ENCODE results near the gene BEST2. TPM values are rescaled to one million over a fixed set of nuclear protein-coding genes. Genes with fewer than 3 reads are reported as not detected.
A peak's percentile ranks its signal among the peaks of the same experiment; 100 is the strongest.

Gene BEST2
- total and polyA plus RNA-seq, 2 donors: 0.46 TPM; not detected in 1

DNA sequence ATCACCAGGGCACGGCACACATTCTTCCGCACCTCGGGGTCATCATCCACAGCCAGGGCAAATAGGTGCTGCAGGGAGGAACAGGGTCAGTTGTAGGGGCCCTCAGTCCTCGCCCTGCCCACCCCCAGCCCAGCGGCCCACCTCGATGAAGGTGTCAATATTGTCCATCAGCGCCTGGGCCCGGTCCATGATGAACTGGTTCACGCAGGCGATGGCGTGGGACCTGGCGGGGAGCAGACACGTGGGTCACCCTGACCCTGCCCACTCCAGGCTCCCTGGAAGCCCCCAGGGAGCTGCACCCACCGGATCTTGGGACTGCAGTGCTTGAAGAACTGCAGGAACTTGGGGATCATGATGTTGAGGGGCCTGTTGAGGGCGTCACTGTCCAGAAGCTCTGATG lies 36.5 kb upstream of the BEST2 start:
- DNase-seq (ENCODE audit: low read depth in 6 of 9, low spot score in 9 of 9): no peak
- H3K4me3 ChIP-seq (ENCODE audit: low read length in 2 of 2): no peak overlapping the region
- WGBS: 99% methylated on average over 15 of the region's 15 CpGs
- H3K9me3 ChIP-seq (ENCODE audit: control insufficient read depth in 2 of 2, insufficient read depth in 1 of 2, low read length in 1 of 2): no peaks in the 10 kb centered on the region
- no peak overlapping the region for H3K27ac ChIP-seq (ENCODE audit: low read depth in 1 of 2, low read length in 1 of 2)
- H3K4me1 ChIP-seq (ENCODE audit: control insufficient read depth in 2 of 2, insufficient read depth in 2 of 2, low read length in 2 of 2): peaks cover 0 to under 1% of the 10 kb centered on the region in 2 donors
- H3K27me3 ChIP-seq (ENCODE audit: control insufficient read depth in 2 of 2, insufficient read depth in 1 of 2, low read length in 1 of 2): no peaks in the 10 kb centered on the region
- H3K36me3 ChIP-seq (ENCODE audit: control insufficient read depth in 2 of 2, insufficient read depth in 2 of 2, low read length in 1 of 2): peaks cover 65 to 86% of the 10 kb centered on the region in 2 donors

DNA sequence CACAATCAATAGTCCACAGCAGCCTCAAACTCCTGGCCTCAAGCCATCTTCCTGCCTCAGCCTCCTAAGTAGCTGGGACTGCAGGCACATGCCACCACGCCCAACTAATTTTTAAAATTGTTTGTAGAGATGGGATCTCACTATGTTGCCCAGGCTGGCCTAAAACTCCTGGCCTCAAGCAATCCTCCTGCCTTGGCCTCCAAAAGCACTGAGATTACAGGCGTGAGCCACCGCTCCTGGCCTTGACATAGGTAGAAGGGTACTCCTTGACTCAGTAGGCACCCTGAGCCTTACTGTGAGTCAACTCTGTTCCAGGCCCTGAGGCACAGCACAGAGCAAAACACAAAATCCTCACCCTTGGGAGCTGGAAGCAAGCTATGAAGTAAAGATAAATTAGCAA lies 35.7 kb upstream of the BEST2 start:
- no peak overlapping the region for H3K4me3 ChIP-seq (ENCODE audit: low read length in 2 of 2)
- H3K27me3 ChIP-seq (ENCODE audit: control insufficient read depth in 2 of 2, insufficient read depth in 1 of 2, low read length in 1 of 2): no peaks in the 10 kb centered on the region
- no peak for DNase-seq (ENCODE audit: low read depth in 6 of 9, low spot score in 9 of 9)
- peaks cover 5 to 7% of the 10 kb centered on the region in 2 donors for H3K4me1 ChIP-seq (ENCODE audit: control insufficient read depth in 2 of 2, insufficient read depth in 2 of 2, low read length in 2 of 2)
- H3K36me3 ChIP-seq (ENCODE audit: control insufficient read depth in 2 of 2, insufficient read depth in 2 of 2, low read length in 1 of 2): peaks cover 57 to 83% of the 10 kb centered on the region in 2 donors
- H3K27ac ChIP-seq (ENCODE audit: low read depth in 1 of 2, low read length in 1 of 2): no peak overlapping the region
- H3K9me3 ChIP-seq (ENCODE audit: control insufficient read depth in 2 of 2, insufficient read depth in 1 of 2, low read length in 1 of 2): no peaks in the 10 kb centered on the region
- 97% methylated on average over 3 of the region's 3 CpGs for WGBS

DNA sequence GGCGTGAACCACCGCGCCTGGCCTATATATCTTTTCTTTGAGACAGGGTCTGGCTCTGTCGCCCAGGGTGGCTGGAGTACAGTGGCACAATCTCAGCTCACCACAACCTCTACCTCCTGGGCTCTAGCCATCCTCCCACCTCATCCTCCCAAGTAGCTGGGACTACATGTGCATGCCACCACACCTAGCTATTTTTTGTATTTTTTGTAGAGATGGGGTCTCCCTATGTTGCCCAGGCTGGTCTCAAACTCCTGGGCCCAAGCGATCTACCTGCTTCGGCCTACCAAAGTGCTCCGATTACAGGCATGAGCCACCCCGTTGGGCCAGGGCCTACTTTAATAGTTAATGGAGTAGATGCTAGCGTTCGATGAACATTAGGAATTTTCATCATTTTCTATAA lies 31.3 kb upstream of the BEST2 start:
- H3K9me3 ChIP-seq (ENCODE audit: control insufficient read depth in 2 of 2, insufficient read depth in 1 of 2, low read length in 1 of 2): no peaks in the 10 kb centered on the region
- peak overlapping the region in 1 of 2 donors; percentile 63 for H3K4me3 ChIP-seq (ENCODE audit: low read length in 2 of 2)
- H3K4me1 ChIP-seq (ENCODE audit: control insufficient read depth in 2 of 2, insufficient read depth in 2 of 2, low read length in 2 of 2): peaks cover 24 to 35% of the 10 kb centered on the region in 2 donors
- no peak for DNase-seq (ENCODE audit: low read depth in 6 of 9, low spot score in 9 of 9)
- H3K36me3 ChIP-seq (ENCODE audit: control insufficient read depth in 2 of 2, insufficient read depth in 2 of 2, low read length in 1 of 2): peaks cover 18 to 45% of the 10 kb centered on the region in 2 donors
- 95% methylated on average over 10 of the region's 10 CpGs for WGBS
- H3K27me3 ChIP-seq (ENCODE audit: control insufficient read depth in 2 of 2, insufficient read depth in 1 of 2, low read length in 1 of 2): no peaks in the 10 kb centered on the region
- H3K27ac ChIP-seq (ENCODE audit: low read depth in 1 of 2, low read length in 1 of 2): peak overlapping the region in 1 of 2 donors; percentile 30

DNA sequence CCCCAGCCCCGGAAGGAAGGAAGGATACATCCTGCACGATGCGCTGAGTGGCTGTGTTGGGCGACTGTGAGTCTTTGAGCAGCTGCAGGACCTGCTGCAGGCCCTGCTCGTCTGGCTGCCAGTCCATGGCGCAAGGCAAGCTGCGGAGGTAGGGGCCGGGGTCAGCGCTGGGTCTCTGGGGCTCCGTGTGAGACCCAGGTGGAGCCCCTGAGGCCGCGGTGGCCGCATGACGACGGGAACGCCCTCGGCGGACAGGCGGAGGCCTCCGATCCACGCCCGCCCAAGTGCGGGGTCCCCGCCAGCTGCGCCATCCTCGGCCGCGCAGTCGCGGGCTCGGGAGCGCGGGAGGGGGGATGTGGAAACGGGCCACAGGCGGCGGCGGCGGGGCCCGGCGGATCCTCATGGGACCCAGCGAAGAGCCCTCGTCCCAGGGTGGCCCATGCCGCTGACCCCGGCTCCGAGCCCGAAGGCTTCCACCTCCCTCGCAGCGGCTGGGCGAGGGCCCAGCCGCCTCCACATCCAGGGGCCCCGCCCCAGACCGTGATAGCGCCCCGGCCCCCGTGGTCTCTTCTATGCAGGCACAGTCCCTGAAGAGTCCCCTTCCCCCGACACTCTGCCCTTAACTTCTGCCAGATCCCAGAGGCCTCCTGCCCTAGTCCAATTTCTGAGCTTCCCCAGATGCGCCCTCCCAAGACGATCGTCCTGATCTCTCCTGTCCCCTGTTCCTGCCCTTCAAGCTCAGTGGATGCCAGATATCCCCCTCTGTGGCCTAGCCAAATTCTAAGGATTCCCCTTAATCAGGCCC lies 30.5 kb upstream of the BEST2 start:
- WGBS: 23% methylated on average over 59 of the region's 59 CpGs
- H3K9me3 ChIP-seq (ENCODE audit: control insufficient read depth in 2 of 2, insufficient read depth in 1 of 2, low read length in 1 of 2): no peaks in the 10 kb centered on the region
- H3K4me3 ChIP-seq (ENCODE audit: low read length in 2 of 2): peak overlapping the region; percentile 63 to 100
- H3K27ac ChIP-seq (ENCODE audit: low read depth in 1 of 2, low read length in 1 of 2): peak overlapping the region; percentile 39 to 95
- H3K36me3 ChIP-seq (ENCODE audit: control insufficient read depth in 2 of 2, insufficient read depth in 2 of 2, low read length in 1 of 2): peaks cover 11 to 38% of the 10 kb centered on the region in 2 donors
- DNase-seq (ENCODE audit: low read depth in 6 of 9, low spot score in 9 of 9): peak in 1 of 9 donors; percentile 37
- H3K27me3 ChIP-seq (ENCODE audit: control insufficient read depth in 2 of 2, insufficient read depth in 1 of 2, low read length in 1 of 2): no peaks in the 10 kb centered on the region
- H3K4me1 ChIP-seq (ENCODE audit: control insufficient read depth in 2 of 2, insufficient read depth in 2 of 2, low read length in 2 of 2): peaks cover 24 to 35% of the 10 kb centered on the region in 2 donors

DNA sequence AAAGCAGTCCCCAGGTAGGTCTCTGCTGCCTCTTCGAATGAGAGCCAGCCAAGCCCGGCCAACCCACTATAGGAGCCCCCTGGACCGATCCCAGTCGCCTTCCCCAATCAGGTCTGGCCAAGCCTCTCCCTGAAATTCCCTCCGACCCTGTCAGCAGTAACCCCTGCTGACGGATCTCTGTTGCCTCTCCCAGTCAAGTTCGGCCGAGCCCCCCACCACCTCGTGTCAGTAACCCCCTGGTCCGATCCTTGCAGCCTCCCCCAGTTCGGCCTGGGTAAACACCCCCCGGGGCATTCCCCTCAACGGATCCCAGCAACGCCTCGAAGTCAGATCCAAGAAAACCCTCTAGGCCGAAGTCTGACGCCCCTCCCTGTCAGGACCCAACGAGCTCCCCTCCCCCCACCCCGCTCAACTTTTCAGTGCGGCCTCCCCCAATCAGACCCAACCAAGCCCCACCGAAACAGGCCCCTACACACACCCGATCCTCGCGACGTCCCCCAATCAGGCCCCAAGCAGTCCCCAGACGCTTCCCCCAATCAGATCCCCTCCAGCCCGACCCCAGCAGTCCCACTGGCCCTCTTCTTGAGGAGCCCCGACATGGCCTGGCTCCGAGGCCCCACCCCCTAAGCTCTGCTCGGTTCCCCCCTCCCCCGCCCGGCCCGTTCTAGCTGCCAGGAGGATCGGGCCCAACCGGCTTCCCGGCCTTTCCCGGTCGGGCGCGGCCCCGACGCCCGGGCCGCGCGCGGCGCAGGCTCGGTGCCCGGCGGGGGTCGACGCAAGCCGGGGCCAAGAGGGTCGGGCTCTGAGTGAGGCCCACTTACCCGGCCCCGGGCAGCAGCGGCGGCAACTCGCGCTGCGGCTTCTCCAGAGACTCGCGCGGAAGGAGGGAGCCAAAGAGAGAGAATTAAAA lies 29.7 kb upstream of the BEST2 start:
- H3K36me3 ChIP-seq (ENCODE audit: control insufficient read depth in 2 of 2, insufficient read depth in 2 of 2, low read length in 1 of 2): peaks cover 11 to 30% of the 10 kb centered on the region in 2 donors
- no peaks in the 10 kb centered on the region for H3K27me3 ChIP-seq (ENCODE audit: control insufficient read depth in 2 of 2, insufficient read depth in 1 of 2, low read length in 1 of 2)
- peak overlapping the region; percentile 86 to 95 for H3K27ac ChIP-seq (ENCODE audit: low read depth in 1 of 2, low read length in 1 of 2)
- peak overlapping the region; percentile 63 to 100 for H3K4me3 ChIP-seq (ENCODE audit: low read length in 2 of 2)
- peak in 4 of 9 donors; percentile 47 to 64 (median 55) for DNase-seq (ENCODE audit: low read depth in 6 of 9, low spot score in 9 of 9)
- peaks cover 24 to 35% of the 10 kb centered on the region in 2 donors for H3K4me1 ChIP-seq (ENCODE audit: control insufficient read depth in 2 of 2, insufficient read depth in 2 of 2, low read length in 2 of 2)
- WGBS: 1% methylated on average over 65 of the region's 65 CpGs
- no peaks in the 10 kb centered on the region for H3K9me3 ChIP-seq (ENCODE audit: control insufficient read depth in 2 of 2, insufficient read depth in 1 of 2, low read length in 1 of 2)

DNA sequence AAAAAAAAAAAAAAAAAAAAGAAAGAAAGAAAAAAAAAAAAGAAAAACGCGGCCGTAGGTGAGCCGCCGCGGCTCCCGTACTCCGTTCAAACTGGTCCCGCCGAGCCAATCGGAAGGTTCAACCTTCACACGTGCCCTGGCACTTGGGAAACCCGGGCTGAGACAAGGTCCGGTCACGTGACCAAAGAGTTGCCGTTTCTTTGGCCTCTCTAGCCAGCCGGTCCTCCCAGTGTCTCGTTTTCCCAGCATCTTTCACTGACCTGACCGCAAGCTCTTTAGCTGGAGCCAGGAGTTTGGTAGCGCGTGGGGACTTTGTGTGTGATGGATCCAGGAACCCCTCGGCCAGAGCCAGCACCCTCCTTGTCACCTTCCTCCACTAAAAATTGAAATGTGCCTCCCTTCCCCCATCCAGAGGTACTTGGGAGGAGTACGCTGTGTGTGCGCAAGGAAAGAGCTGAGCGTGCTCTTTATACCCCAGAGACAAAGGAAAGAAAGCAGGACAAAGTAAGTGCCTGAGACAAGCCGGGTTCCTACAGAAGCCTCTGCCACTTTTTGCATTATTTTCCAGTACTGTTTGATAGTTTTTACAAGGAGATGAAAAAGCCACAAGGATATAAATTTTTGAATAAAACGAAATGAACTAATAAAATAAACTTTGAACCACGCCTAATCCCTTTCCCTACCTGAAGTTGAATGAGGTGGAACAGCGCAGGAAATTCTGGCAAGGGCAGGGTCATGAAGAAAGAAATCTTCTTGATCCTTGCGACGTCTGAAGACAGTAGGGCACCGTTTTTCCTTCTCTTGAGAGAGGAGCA lies 28.8 kb upstream of the BEST2 start:
- H3K36me3 ChIP-seq (ENCODE audit: control insufficient read depth in 2 of 2, insufficient read depth in 2 of 2, low read length in 1 of 2): peaks cover 11 to 23% of the 10 kb centered on the region in 2 donors
- no peaks in the 10 kb centered on the region for H3K27me3 ChIP-seq (ENCODE audit: control insufficient read depth in 2 of 2, insufficient read depth in 1 of 2, low read length in 1 of 2)
- peaks cover 24 to 35% of the 10 kb centered on the region in 2 donors for H3K4me1 ChIP-seq (ENCODE audit: control insufficient read depth in 2 of 2, insufficient read depth in 2 of 2, low read length in 2 of 2)
- peak overlapping the region; percentile 86 to 95 for H3K27ac ChIP-seq (ENCODE audit: low read depth in 1 of 2, low read length in 1 of 2)
- under 1% methylated on average over 32 of the region's 32 CpGs for WGBS
- H3K9me3 ChIP-seq (ENCODE audit: control insufficient read depth in 2 of 2, insufficient read depth in 1 of 2, low read length in 1 of 2): no peaks in the 10 kb centered on the region
- peak; percentile 89 to 99 (median 97) for DNase-seq (ENCODE audit: low read depth in 6 of 9, low spot score in 9 of 9)
- H3K4me3 ChIP-seq (ENCODE audit: low read length in 2 of 2): peak overlapping the region; percentile 63 to 100

DNA sequence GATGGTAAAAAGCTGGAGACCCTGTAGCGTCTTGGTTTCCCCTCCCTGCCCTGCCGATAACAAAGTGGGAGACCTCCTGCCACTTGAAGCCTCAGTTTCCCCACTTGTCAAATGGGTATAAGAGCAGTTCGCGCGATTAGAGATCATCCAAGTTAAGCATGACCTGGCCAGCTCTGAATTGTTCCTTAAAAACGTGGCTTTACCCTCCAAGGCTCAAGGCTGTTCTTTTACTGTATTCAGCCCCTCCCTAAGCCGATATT lies 28.3 kb upstream of the BEST2 start:
- under 1% methylated on average over 7 of the region's 7 CpGs for WGBS
- Histone ChIP-seq H3K27me3 (ENCODE audit: control insufficient read depth in 2 of 2, insufficient read depth in 1 of 2, low read length in 1 of 2) (no peaks in the 10 kb centered on the region), H3K4me1 (ENCODE audit: control insufficient read depth in 2 of 2, insufficient read depth in 2 of 2, low read length in 2 of 2) (peaks cover 24 to 35% of the 10 kb centered on the region in 2 donors), H3K9me3 (ENCODE audit: control insufficient read depth in 2 of 2, insufficient read depth in 1 of 2, low read length in 1 of 2) (no peaks in the 10 kb centered on the region), H3K27ac (ENCODE audit: low read depth in 1 of 2, low read length in 1 of 2) (peak overlapping the region; percentile 58 to 80), H3K4me3 (ENCODE audit: low read length in 2 of 2) (peak overlapping the region; percentile 63 to 100), H3K36me3 (ENCODE audit: control insufficient read depth in 2 of 2, insufficient read depth in 2 of 2, low read length in 1 of 2) (peaks cover 14 to 24% of the 10 kb centered on the region in 2 donors)
- no peak for DNase-seq (ENCODE audit: low read depth in 6 of 9, low spot score in 9 of 9)

DNA sequence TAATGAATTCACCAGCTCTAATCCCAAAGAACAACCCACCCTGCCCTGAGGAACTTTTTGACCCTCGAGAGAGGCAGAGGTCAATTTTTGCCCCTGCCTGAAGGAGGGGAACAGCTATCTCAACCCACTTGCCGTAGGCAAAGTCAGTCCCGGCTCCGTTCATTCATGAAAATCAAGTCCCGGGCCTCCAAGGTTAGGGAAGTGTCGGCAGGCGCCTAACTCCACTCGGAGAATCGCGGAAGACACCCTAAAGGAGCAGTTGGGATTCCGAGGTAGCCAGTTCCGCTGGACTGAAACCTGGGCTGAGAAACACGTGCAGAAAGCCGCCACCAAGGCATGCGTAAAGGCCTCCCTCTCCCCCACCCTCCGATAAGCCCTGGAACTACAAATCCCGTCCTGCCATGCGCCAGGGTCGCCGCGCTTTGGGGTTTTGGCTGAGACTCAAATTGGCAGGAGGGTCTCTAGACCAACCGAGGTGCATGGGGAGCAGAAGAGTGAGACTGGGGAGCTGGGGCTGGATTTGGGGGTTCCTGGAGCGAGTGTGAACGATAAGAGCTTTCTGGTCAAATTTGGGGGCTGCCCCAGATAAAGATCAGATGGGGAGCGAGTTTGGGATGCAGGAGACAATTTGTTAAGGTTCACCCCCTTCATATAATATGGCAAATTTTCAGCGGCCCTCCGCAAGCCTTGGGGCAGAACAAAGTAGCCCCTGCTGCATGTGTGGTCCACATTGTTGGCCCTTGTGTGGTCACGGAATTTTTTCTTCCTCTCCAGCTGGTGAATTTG lies 27.8 kb upstream of the BEST2 start, which contains the start of gene TNPO2:
TSS of gene TNPO2 (minus strand) at position 292 of the 786 bp plus-strand sequence. CDS start 2,955 bp downstream, outside the sequence.
- H3K4me3 ChIP-seq (ENCODE audit: low read length in 2 of 2): peak within 1 kb of the TSS; percentile 63 to 100
- H3K27me3 ChIP-seq (ENCODE audit: control insufficient read depth in 2 of 2, insufficient read depth in 1 of 2, low read length in 1 of 2): no peaks in the 10 kb centered on the region
- peak in 5 of 9 donors; percentile 56 to 85 (median 73) for DNase-seq (ENCODE audit: low read depth in 6 of 9, low spot score in 9 of 9)
- H3K36me3 ChIP-seq (ENCODE audit: control insufficient read depth in 2 of 2, insufficient read depth in 2 of 2, low read length in 1 of 2): peaks cover 13 to 24% of the 10 kb centered on the region in 2 donors
- H3K9me3 ChIP-seq (ENCODE audit: control insufficient read depth in 2 of 2, insufficient read depth in 1 of 2, low read length in 1 of 2): no peaks in the 10 kb centered on the region
- 5% methylated on average over 28 of the region's 28 CpGs for WGBS
- H3K4me1 ChIP-seq (ENCODE audit: control insufficient read depth in 2 of 2, insufficient read depth in 2 of 2, low read length in 2 of 2): peaks cover 24 to 35% of the 10 kb centered on the region in 2 donors
- H3K27ac ChIP-seq (ENCODE audit: low read depth in 1 of 2, low read length in 1 of 2): peak within 1 kb of the TSS; percentile 58 to 80
